NCI-H128 (cell line): Measurements from ENCODE around the gene HNRNPA3.
A peak's percentile ranks its signal among the peaks of the same experiment; 100 is the strongest.
"Not testable (repeated sequence)": the region's sequence is repeated elsewhere in the genome, so short reads cannot be mapped to it uniquely, and the experiment has no call there.

Experiments used
- DNase-seq: peaks from one replicate; lab custom pipeline; 2025; ENCODE audit not compliant: unreplicated experiment; lab: John Stamatoyannopoulos, UW

Gene HNRNPA3

DNA sequence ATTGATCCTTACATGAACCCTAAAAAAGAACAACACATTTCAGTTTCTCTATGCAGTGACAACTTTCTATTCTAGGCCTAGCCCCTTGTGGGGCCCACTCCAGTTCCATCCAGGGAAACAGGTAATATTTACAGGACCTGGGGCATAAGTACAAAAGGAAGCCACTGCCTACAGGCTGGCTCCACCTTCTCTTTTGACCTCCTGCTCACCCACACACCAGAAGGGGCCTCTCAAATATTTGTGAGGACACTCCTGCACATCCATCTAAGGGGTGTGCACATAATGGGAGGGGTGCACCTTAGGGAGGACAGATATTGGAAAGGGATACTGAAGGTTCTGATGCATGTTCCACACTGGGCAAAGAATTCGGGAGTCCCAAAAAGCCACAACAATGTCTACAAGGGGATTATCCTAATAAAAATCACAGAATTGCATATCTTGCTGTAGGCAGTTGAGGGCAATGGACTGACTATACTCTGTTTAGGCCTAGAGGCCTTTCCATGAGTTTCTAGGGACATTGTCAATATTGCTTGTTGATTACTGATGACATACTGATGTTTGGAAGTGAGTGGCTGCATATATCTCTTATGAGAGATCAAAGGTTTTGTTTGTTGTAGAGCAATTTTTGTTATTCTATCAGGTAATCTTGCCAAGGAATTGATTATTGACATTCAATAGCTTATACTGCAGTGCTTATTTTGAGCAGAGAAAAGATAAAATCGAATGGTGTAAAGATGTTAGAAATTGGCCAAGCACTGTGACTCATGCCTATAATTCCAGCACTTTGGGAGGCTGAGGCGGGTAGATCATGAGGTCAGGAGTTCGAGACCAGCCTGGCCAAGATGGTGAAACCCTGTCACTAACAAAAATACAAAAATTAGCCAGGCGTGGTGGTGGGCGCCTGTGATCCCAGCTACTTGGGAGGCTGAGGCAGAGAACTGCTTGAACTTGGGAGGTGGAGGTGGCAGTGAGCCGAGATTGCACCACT is 23.8 kb upstream of the HNRNPA3 start:
- no peak for DNase-seq

DNA sequence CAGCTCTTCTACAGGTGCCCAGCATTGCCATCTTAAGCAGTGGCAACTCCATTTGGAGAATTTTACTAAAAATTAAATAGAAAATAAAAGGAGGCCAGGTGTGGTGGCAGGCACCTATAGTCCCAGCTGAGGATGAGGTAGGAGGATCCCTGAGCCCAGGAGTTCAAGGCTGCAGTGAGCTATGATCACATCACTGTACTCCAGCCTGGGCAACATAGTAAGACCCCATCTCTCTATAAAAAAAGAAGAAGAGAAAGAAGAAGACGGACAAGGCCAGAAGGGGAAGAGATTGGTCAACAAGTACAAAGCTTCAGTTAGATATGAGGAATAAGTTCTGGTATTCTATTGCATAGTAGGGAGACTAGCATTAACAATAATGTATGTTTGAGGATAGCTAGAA is 21.7 kb upstream of the HNRNPA3 start:
- no peak for DNase-seq

DNA sequence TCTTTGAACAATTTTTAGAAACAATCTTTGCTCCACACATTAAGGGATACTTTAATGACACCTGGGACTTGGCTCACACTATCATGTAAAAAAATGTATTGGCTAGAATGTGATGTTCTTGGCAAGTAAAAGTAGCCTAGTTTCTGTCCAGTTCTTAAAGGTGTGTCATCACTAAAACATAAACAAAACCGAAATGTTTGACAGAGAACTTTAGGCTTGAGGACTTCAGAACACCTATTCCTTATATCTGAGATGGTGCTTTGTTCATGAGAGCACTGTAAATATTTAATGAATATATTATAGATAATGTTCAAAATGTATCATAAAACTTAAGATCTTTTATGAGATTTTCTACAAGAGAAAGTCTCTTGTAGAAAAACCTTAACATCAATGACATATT is 19.8 kb upstream of the HNRNPA3 start:
- DNase-seq = no peak

DNA sequence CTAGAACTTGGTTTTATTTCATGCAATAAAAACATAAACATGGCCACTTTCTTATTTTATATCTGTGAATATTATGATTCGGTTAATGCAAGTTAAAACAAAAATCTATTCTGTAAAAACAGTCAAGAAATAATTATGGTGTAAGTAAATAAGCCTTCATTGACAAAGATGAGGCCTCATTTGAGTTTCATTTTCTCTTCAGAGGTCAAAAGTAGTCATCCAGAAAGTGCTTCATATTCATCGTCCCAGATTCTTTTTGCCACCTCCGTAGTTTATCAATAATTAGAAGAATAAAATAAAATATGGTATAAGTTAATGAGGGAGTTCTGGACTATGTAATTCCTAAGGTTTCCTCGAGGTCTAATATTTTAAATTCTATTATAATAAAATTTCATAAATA is 19.4 kb upstream of the HNRNPA3 start:
- DNase-seq = no peak

DNA sequence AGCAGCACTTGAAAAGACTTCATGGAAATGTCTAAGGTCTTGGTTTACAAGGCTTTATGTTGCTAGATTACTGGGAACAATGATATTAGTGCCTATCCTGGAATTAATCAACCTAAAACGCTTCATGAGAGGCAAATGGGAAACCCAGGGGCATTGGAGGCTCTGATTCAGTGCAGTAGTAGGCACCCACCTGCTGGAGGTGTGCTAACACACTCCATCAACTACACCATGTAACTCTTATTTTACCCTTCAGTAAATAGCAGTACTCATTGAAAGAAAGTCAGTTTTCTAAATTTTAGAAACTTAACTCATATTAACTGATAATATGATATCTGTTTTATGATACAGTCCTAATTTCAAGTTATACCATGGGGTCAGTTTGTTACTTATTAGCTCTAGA is 17.4 kb upstream of the HNRNPA3 start:
- DNase-seq = no peak

DNA sequence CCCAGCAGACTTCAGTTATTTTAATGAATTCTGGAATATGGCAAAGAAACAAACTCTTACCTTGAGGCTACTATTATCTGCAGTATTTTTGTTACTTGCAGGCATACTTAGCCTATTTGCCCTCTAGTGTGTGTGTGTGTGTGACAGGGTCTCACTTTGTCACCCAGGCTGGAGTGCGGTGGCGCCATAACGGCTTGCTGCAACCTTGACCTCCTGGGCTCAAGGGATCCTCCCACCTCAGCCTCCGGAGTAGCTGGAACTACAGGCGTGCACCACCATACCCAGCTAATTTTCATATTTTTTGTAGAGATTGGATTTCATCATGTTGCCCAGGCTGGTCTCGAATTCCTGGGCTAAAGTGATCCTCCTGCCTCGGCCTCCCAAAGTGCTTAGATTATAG is 12.2 kb upstream of the HNRNPA3 start:
- DNase-seq = not testable (repeated sequence)

DNA sequence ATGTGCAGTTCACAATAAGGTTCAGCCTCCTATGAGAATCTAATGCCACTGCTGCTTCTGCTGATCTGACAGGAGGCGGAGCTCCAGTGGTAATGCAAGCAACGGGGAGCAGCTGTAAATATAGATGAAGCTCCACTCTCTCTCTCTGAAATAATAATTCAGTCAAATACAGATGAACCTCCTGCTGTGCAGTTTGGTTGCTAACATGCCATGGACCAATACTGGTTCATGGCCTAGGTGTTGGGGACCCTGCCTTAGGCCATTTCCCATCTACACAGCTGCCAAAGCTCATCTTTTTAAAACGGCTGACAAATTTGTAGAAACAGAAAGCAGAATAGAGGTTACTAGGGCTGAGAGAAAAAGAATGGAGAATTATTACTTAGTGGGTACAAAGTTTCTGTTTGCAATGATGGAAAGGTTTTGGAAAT is 10.7 kb upstream of the HNRNPA3 start:
- no peak for DNase-seq

DNA sequence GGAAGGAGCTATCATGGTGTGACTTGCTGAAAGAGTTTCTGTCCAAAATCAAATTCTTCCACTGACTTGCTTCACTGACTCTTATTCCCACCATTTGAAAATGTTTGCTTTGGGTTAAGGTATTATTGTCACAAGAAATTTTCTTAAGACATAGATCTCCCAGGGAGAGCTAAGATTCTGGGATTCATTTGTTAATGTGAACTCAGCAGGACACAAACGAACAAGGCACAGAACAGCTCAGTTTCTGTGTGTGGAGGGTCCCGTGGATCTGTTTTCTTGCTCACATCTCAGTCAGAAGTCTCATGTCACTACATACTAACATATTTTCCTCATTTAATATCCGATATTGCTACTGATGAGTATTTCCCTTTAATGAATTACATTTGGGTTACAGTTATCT is 8.2 kb upstream of the HNRNPA3 start:
- DNase-seq = no peak

DNA sequence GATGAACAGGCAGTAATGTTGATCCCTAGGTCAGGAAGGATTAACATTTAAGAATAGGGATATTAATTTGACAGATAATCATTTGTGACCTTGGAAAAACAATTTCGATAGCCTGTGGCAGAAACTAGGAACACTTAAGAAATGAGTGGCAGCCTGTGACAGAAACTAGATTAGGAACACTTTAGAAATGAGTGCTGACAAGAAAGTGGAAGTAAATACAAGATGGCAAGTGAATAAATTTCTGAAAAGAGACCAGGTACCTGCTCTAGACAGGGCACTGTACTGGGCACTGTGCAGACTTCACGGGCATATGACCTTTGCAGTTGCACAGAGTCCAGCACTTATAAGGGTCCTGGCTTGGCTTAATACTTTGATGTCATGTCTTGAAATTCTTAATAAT is 5.5 kb upstream of the HNRNPA3 start:
- no peak for DNase-seq

DNA sequence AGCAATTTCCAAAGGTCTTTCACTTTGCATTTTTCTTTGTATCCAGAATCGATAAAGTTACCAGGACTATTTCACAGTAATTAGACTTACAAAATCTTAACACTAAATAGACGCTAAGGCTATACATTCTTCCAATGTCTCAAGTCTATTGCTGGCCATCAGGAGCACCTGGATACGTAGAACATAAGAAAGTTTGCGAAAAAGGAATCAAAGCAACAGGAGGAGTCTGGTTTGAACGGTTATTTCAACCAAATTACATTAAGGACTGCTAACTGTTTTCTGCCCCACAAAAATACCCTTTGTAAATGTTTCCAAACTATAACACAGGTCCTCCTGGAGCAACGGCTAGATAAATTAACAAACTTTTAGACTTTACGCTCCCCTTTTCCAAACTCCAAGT is 1.4 kb upstream of the HNRNPA3 start:
- DNase-seq = no peak

DNA sequence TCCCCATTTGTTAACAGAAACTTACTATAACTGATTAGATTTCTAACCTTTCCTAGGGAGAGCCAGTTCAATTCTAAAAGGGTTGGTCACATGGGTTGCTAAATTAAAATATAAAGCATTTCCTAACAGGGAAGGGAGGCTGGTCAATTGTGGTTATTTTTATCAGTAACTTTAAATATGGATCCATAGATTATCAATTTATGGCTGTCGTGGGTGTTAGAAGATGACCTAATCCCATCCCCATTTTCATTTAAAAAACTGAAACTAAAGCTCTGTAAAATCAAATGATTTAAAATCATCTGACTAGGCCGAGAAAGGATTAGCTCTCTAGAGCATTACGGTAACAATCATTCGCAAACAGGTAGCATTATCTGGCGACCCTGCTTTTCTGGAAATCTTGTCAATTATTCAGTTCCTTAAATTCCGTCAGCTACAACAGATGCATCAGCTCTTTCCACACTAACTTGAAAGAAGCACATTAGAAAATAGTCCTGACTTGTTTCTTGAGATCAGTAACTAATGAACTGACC is 953 bp upstream of the HNRNPA3 start:
- no peak for DNase-seq

DNA sequence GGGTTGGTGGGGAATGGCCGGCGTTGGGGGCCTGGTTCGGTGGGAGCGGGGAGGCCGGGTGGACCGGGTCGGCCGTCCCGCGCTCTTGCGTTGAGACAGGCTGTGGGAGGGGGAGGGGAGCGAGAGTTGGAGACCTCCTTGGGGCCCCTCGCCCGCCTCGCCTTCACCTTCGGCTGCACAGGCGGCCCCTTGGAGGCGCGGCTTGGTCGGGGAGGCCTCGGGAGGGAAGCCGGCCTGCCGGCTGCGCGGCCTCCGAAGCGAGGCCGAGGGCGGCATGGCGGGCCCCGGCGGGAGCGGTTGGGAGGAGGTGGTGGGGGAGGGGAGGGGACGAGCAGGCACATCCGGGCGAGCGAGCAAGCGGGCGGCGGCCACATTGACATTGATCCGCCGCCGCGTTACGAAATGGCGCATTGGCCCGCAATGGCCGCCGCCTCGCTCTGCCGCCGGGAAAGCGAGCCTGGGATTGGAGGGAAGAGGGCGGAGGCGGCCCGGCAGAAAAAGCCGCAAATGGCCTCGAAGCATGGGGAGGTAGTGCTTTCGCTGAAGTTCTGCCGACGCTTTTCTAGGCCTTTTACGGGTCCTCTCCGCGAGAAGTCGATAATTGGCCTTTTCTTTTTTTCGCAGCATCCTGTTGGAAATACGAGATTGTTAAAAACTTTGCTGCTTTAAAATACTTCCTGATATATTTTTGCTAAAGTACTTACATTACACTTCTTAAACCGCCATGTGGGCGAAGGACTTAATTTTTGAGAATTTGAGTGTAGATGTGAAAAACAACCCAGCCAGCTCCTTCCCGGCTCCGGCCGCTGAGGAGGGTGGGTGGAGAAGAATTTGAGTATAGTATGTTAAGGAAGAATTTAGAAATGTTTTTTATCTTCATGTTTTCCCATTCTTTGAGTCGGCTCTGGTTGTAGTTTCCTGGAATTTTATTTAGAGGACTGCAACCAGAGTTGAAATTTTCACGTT is 580 bp downstream of the HNRNPA3 start:
- DNase-seq = peak; percentile 44

DNA sequence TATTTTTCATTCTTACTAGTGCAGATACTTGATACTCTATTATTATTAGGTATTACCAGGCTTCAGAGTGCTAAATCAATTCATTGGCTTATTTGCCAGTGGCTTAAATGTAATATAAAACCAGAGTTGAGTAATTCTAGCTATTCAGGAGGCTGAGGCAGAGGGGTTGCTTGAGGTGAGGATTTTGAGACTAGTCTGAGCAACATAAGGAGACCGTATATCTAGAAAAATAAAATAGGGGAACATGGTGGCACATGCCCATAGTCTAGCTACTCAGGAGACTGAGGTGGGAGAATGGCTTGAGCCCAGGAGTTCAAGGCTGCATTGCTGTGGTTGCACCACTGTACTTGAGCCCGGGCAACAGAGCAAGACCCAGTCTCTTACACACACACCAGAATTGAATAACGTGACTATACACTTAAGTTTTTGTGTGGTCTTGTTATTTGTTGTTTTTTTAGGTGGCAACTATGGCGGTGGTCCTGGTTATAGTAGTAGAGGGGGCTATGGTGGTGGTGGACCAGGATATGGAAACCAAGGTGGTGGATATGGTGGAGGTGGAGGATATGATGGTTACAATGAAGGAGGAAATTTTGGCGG is 4.8 kb downstream of the HNRNPA3 start:
- no peak for DNase-seq

DNA sequence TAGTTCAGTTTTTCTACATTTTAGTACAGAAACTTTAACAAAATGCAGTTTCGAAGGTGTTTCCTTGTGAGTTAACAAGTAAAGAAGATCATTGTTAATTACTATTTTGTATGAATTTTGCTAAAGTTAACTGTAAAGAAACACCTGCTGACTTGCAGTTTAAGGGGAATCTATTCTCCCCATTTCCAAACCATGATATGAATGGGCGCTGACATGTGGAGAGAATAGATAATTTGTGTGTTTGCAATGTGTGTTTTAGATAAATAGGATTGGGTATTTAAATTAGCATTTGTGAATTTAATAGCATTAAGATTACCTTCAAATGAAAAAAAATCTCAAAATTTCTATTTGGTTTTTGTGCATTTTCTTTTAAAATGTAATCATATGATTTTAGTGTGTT is 7.2 kb downstream of the HNRNPA3 start:
- DNase-seq = not testable (repeated sequence)

DNA sequence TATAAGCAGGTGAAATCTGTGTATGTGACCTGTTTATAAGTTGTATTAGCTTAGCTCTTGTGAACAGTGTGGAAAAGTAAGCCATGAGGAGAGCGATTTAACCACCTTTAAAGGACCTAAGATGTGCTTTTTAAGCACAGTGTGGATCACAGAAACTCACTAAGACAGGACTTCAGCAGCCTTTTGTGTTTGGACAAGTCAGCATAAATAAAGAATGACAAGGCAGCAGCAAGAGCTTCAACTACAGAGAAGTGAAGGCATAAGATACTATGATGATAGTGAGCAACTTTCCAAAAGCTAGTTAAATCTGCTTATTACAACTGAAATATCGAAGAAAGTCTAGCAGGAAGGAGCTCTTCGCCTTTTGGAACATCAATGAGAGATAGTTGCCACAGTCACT is 8.9 kb downstream of the HNRNPA3 start:
- DNase-seq = no peak

DNA sequence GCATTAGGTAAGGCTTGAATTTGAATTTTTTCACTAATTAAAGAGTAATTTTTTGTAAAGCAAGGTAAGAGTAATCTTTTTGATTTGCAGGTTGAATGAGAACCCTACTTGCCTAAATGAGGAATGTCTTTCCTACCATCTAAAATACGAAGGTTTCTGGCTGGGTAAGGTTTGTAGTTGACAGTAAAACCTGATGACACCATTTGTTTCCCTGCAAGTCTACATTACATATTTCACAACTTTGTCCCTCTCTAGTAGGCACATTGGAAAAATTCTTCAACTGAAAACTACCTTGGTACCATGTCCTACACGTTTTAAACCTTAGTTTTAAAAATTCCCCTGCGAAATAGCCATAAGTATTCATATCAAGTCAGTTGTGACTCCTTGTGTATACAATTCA is 9.4 kb downstream of the HNRNPA3 start:
- no peak for DNase-seq

DNA sequence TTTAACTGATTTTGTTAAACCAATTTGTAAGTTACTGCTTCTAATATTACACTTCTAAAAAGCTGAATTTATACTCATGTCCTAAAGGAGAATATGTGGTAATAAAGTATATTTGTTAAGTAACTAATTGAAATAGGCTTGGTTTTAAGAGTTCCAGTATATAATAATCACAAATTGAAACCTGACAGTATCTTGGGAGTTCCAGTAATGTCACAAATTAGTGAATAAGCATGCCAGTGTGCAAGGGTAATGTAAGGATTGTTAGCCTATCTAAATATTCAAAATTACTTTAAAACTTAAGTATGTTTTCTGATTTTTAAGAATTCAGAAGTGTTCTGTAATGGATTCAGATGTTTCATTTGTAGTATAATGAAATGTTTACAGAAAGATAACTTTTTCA is 10.8 kb downstream of the HNRNPA3 start:
- not testable (repeated sequence) for DNase-seq

DNA sequence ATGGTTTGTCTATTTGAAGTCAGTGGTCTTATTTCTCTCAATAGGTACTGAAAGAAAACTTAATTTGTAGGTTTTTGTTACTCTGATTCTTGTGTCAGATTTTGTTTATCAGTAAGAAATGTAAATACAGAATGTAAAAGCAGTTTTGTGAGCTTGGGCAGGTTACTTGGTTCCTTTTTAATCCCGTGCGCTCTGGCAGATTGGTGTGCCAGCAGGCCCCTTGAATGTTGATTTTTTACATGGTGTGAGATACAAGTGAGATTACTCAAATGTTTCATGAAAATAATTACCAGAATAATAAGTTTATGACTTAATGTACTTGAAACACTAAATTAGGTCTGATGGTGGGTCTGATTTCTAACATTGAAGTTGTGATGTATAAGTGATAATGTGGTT is 13.4 kb downstream of the HNRNPA3 start:
- DNase-seq = no peak

DNA sequence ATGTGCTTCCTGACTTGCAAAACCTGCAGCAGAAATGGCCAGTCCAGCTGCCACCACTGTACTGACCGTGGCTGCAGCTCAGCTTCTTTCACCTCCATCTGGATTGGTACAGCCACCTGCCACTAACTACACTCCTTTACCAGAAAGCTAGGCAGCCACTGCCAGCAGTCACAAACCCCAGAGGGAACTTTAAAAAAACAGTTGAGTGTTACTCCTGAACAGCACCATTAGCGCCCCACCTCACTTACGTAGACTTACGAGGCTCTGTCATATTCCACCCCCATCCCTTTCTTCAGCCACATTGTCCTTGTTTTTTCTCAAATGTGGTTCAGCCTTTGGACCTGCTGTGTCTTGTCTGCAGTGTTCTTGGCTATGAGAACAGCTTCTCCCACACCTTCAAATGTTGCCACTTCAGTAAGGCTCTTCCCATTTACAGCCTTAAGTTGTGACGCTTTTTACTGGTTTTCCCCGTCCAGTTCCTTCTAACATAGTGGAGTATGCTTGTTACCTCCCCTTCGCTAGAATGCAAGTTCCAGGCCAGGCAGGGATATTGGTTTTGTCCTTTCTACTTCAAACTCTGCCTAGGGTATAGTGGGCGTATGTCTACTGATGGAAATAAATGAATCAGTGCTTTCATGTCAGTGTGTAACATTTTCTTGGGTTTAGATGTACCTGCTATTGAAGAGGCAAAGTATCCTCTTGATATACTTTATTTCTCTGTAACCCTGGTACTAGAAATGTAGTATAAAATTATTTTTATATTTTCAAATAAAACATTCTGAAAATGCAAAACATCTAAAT is 17.0 kb downstream of the HNRNPA3 start:
- DNase-seq = no peak

DNA sequence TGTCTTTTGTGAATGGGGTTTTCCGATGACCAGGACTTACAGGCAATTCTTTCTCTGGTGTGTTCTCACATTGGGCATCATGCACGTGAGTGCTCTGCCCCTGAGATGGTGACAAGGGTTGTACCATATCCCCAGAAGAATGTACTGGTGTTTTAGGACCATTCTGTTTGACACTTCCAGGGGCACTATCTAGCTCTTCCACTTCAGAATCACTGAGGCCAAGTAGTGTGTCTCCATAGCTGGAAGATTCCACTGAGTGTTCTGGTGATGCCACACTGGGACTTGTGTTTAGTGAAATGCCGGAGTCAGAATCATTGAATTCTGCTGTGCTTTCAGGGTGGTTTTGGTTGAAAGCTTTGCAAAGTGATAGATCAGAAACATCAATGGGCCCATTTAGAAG is 18.7 kb downstream of the HNRNPA3 start:
- DNase-seq = no peak
